Heart left ventricle (tissue), 16 donors: ENCODE data around the gene RNF183. TPM values are rescaled to one million over a fixed set of nuclear protein-coding genes. Genes with fewer than 3 reads are reported as not detected.

Experiments
- ATAC-seq, 4 donors: fragments of 200-7000 bp; cut with Tn5 transposase; one replicate each; pipeline ENCODE4 v1.9.1; 2020 to 2022; ENCODE audit warnings: moderate library complexity in 4 of 4, mild to moderate bottlenecking in 3 of 4, moderate number of reproducible peaks in 1 of 4
- DNase-seq, 5 donors: peaks; one replicate each; pipeline ENCODE4 v3.0.0-alpha.2; 2020
- H3K27ac ChIP-seq, 12 donors: fragments of 200-600 bp; sonication (generic) in 4 of 12; one replicate each; pipeline versions ENCODE4 v1.5.0 to v1.8.0; 2016 to 2022; ENCODE audit warnings: mild to moderate bottlenecking in 2 of 12
- H3K27me3 ChIP-seq, 9 donors: fragments of 200-600 bp; sonication (generic) in 2 of 9; one replicate each; pipeline versions ENCODE4 v1.5.1 to v1.8.0; 2016 to 2022; ENCODE audit warnings: mild to moderate bottlenecking in 3 of 9
- H3K36me3 ChIP-seq, 9 donors: fragments of 200-600 bp; sonication (generic) in 2 of 9; one replicate each; pipeline versions ENCODE4 v1.5.0 to v1.8.0; 2018 to 2022; ENCODE audit warnings: mild to moderate bottlenecking in 2 of 9
- H3K4me1 ChIP-seq, 12 donors: fragments of 200-600 bp; sonication (generic) in 4 of 12; one replicate each; pipeline versions ENCODE4 v1.5.0 to v1.8.0; 2016 to 2022; ENCODE audit warnings: mild to moderate bottlenecking in 3 of 12
- H3K4me3 ChIP-seq, 12 donors: fragments of 200-600 bp; sonication (generic) in 4 of 12; one replicate each; pipeline versions ENCODE4 v1.5.0 to v1.8.0; 2017 to 2022; ENCODE audit warnings: mild to moderate bottlenecking in 9 of 12, moderate library complexity in 4 of 12
- H3K9me3 ChIP-seq, 12 donors: fragments of 200-600 bp; sonication (generic) in 4 of 12; one replicate each; pipeline versions ENCODE4 v1.5.0 to v1.8.0; 2016 to 2022; ENCODE audit warnings: mild to moderate bottlenecking in 1 of 12
- CTCF ChIP-seq, 12 donors: fragments of 200-600 bp; sonication (generic) in 4 of 12; IDR thresholded peaks; one replicate each; pipeline versions ENCODE4 v1.5.0 to v1.8.0; 2018 to 2022; ENCODE audit warnings: antibody characterized with exemption in 12 of 12, mild to moderate bottlenecking in 5 of 12
- POLR2A ChIP-seq, 2 donors: fragments of 450-650 bp; IDR thresholded peaks; one replicate each; pipeline ENCODE4 v1.6.1; 2017; ENCODE audit warnings: antibody characterized with exemption in 2 of 2, mild to moderate bottlenecking in 2 of 2, moderate library complexity in 2 of 2
- WGBS, 4 donors: extraction: QIAGEN DNeasy Blood & Tissue Kit in 2 of 4; methylation state at CpG; one replicate each; pipeline versions ENCODE4 v1.1.5 to v1.1.7; 2013 to 2018; 5-methylcytosine and 5-hydroxymethylcytosine counted together
- intact Hi-C, 10 donors: fragments of 100-400 bp; cut with DNase I; formaldehyde crosslinking; loops; one replicate each; pipeline versions ENCODE4 v1.11.1 to v1.14.2; 2022
- polyA plus RNA-seq, 2 donors: library from polyadenylated mRNA; stranded (reverse); fragments of 200-250 nt; gene quantifications; one replicate each; pipeline ENCODE4 v1.2.3, GENCODE V29; 2013
- total RNA-seq, 9 donors: library from RNA; depleted of rRNA in 2 of 9; stranded (reverse); fragments of >200 nt in 2 of 9; fragmentation: NEBNext Ultra II Directional in 3 of 9; extraction: Animal tissue kit (Norgen Biotek cat#: 25700) in 3 of 9; gene quantifications; one replicate each; pipeline versions ENCODE4 v1.1.0 to v1.2.4, GENCODE V29; 2016 to 2023
- donor health status: ischemic (EF 13 %, LVEDD 7.1; RV severe dilation, severe dysfunction).
- donor health status: healthy with polysubstance abuse.
- donor health status: DM: no; HTN: yes; CAD: no.
- donor health status: DM: no; HTN: no; CAD: no.
- donor health status: ischemic (EF 25% LVEDD 6.9; RV normal size, moderate dysfunction).
- donor health status: ischemic (EF 25% LVEDD 5.7; RV mildly dilated, moderate dysfunction).
- donor health status: healthy.
- donor health status: DM: yes; HTN: yes; CAD: no.
- donor health status: ischemic (EF 35%, LVEDD 5.7; RV mildly dilated, moderate dysfunction).
- donor health status: nonischemic (EF 11% LVEDD 7.7; RV severe dilation, severe dysfunction).
- donor health status: DM: yes; HTN: yes; CAD: no.
- donor health status: PGD.
- donor health status: ischemic (EF 29% LVEDD 5.4; RV normal size, mild dysfunction).
- donor health status: nonischemic (EF 23%, LVEDD 6.1; RV moderate dilation, normal function).

Gene RNF183
- total and polyA plus RNA-seq, 11 donors = 0.04 TPM; not detected in 10

DNA sequence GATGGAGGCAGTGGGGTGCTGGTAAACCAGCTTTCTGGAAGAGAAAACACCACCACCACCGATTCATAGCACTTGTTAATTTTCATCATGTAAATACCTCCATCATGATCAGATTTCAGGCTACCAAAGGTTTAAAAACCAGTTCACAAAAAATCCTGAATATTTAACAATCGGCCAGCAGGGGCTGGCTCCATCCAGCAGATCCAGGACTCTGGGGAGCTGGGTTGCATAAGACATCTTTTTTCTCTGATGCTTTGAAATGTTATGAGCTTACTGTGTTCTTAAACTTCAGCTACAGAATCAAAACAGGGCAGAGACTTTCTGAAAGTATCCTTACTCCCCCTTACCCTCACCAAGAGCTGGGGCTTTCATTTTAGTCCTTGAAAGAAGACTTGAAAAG is 14.6 kb upstream of the RNF183 start:
- DNase-seq (no peak), ATAC-seq (no peak)
- Histone ChIP-seq H3K4me3 (no peak overlapping the region), H3K36me3 (peaks cover 0 to 52% (median 22%) of the 10 kb centered on the region in 9 donors), H3K4me1 (peaks cover 0 to 3% (median 0%) of the 10 kb centered on the region in 12 donors), H3K27ac (no peak overlapping the region), H3K27me3 (no peaks in the 10 kb centered on the region), H3K9me3 (no peaks in the 10 kb centered on the region)
- intact Hi-C loops = loop anchor here in 2 of 10 donors (10.0 kb wide), 2 partner anchors 337 to 347 kb away; no protein-coding TSS in a partner anchor
- WGBS, 4 donors = 65 to 76% (median 71%) methylated on average over 2 of the region's 2 CpGs
- TF ChIP-seq POLR2A (IDR thresholded peaks at IDR 0.05) (no peak), CTCF (IDR thresholded peaks at IDR 0.05) (peak in 3 of 12 donors; percentile 8 to 24 (median 13))

- intact Hi-C loops = loop anchor here in 2 of 10 donors (10.0 kb wide), 2 partner anchors 339 to 349 kb away; no protein-coding TSS in a partner anchor
- H3K4me3 ChIP-seq = no peak overlapping the region
Measured at GRCh38 chr9:113316030-113316429, 12.9 kb upstream of the RNF183 start.

DNA sequence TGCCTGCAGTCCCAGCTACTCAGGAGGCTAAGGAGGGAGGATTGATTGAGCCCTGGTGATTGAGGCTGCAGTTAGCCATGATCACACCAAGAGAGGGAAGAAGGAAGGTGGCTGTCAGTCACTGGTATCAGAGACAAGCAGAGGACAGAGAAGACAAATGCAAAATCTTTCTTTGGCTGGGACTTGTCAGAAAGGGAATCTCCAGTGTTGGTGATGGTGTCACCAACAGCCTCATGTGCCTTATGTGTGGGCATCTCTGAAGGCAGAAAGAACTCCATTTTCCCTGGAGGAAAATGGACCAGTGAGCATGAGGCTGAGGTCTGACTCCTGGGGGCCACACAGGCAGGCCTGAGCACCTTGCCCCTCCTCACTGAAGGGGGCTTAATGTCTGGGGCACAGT is 12.1 kb upstream of the RNF183 start:
- H3K9me3 ChIP-seq = no peaks in the 10 kb centered on the region
- TF ChIP-seq CTCF (IDR thresholded peaks at IDR 0.05) (no peak), POLR2A (IDR thresholded peaks at IDR 0.05) (no peak)
- intact Hi-C loops = loop anchor here in 2 of 10 donors (10.0 kb wide), 2 partner anchors 340 to 350 kb away; no protein-coding TSS in a partner anchor

More at GRCh38 chr9:113316030-113316429, 12.9 kb upstream of the RNF183 start:
- DNase-seq (no peak), ATAC-seq (no peak)
- peaks cover 0 to 6% (median 2%) of the 10 kb centered on the region in 12 donors for H3K4me1 ChIP-seq
- H3K9me3 ChIP-seq = no peaks in the 10 kb centered on the region
- TF ChIP-seq POLR2A (IDR thresholded peaks at IDR 0.05) (no peak), CTCF (IDR thresholded peaks at IDR 0.05) (no peak)
- H3K36me3 ChIP-seq = peaks cover 0 to 45% (median 20%) of the 10 kb centered on the region in 9 donors
- H3K27ac ChIP-seq = no peak overlapping the region
- 94 to 99% (median 95%) methylated on average over 4 of the region's 4 CpGs for WGBS, 4 donors
- H3K27me3 ChIP-seq = no peaks in the 10 kb centered on the region

DNA sequence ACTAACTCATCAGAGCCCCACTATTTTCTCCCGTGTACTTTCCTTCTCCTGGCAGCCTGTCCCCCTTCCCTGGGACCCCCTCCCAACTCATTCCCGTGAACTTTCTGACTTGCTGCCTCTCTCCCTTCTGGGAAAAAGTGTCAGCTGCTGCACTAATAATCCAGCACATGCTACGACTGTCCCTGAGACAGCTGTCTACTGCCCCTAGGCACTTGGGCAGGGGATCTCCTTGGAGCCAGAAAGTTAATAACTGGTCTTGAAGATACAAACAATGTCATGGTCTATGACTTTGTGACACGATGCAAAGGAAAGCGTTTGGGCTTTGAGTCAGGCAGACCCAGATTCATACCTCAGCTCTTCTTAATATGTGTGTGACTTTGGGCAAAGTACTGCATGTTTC is 10.1 kb upstream of the RNF183 start:
- TF ChIP-seq POLR2A (IDR thresholded peaks at IDR 0.05) (no peak), CTCF (IDR thresholded peaks at IDR 0.05) (no peak)
- H3K27ac ChIP-seq = no peak overlapping the region
- no peak for DNase-seq
- H3K36me3 ChIP-seq = peaks cover 0 to 19% (median 3%) of the 10 kb centered on the region in 9 donors
- intact Hi-C loops = loop anchor here in 4 of 10 donors (5.0 to 10.0 kb wide), 5 partner anchors 89 to 352 kb away; partner anchors contain the start of gene ALAD (in 1 of the 4)
- no peak for ATAC-seq
- H3K4me3 ChIP-seq = no peak overlapping the region
- no peaks in the 10 kb centered on the region for H3K27me3 ChIP-seq
- peaks cover 0 to 22% (median 9%) of the 10 kb centered on the region in 12 donors for H3K4me1 ChIP-seq
- H3K9me3 ChIP-seq = no peaks in the 10 kb centered on the region
- WGBS, 4 donors = 75 to 83% (median 80%) methylated on average over 5 of the region's 5 CpGs

More for the DNA sequence above, 12.1 kb upstream of the RNF183 start:
- no peaks in the 10 kb centered on the region for H3K27me3 ChIP-seq
- peaks cover 0 to 14% (median 6%) of the 10 kb centered on the region in 12 donors for H3K4me1 ChIP-seq
- H3K36me3 ChIP-seq = peaks cover 0 to 37% (median 16%) of the 10 kb centered on the region in 9 donors
- H3K27ac ChIP-seq = no peak overlapping the region
- H3K4me3 ChIP-seq = no peak overlapping the region
- ATAC-seq (no peak), DNase-seq (no peak)
